CD4-positive, alpha-beta T cell (primary cell): ENCODE measurements around the gene DNMT1. TPM values are rescaled to one million over a fixed set of nuclear protein-coding genes. Genes with fewer than 3 reads are reported as not detected.

Source experiments
- ATAC-seq: fragments of 200-7000 bp; cut with Tn5 transposase; one replicate; pipeline ENCODE4 v1.10.0; 2022; ENCODE audit warnings: mild to moderate bottlenecking; ENCODE audit not compliant: poor library complexity
- CTCF ChIA-PET: fragments of 350-600 bp; sonication (Branson Sonifier 250); formaldehyde crosslinking; loops from one replicate; lab custom pipeline; 2021; ENCODE audit warnings: antibody characterized with exemption, inconsistent platforms; lab: Charles Lee
- POLR2A ChIA-PET: fragments of 350-600 bp; sonication (Branson Sonifier 250); formaldehyde crosslinking; loops from one replicate; lab custom pipeline; 2021; ENCODE audit warnings: antibody characterized with exemption, inconsistent platforms; lab: Charles Lee
- DNase-seq, 14 experiments: peaks; one replicate each; pipeline ENCODE4 v3.0.0-alpha.2; 2013 to 2020; ENCODE audit warnings: mixed read lengths in 2 of 14
- H3K27ac ChIP-seq, 2 donors: one replicate each; pipeline versions ENCODE4 v1.5.1 to v1.7.0; 2013; ENCODE audit warnings: low read length in 2 of 2, low read depth in 1 of 2, mild to moderate bottlenecking in 1 of 2
- H3K27me3 ChIP-seq, 2 experiments: 1 replicate in 1 of 2; 2 replicates in 1 of 2; pipeline versions ENCODE4 v1.6.1 to v1.7.0; 2013; ENCODE audit warnings: low read length in 2 of 2, control low read depth in 1 of 2, mild to moderate bottlenecking in 1 of 2, moderate library complexity in 1 of 2; ENCODE audit not compliant: insufficient read depth in 2 of 2, control insufficient read depth in 1 of 2
- H3K36me3 ChIP-seq: one replicate; pipeline ENCODE4 v1.6.1; 2013; ENCODE audit warnings: low read length, control low read depth; ENCODE audit not compliant: insufficient read depth
- H3K4me1 ChIP-seq: one replicate; pipeline ENCODE4 v1.6.1; 2013; ENCODE audit warnings: low read length, control low read depth; ENCODE audit not compliant: insufficient read depth
- H3K4me3 ChIP-seq: one replicate; pipeline ENCODE4 v1.5.1; 2013; ENCODE audit warnings: mild to moderate bottlenecking, low read length, moderate library complexity
- H3K9me3 ChIP-seq, 2 experiments: 1 replicate in 1 of 2; 2 replicates in 1 of 2; pipeline versions ENCODE4 v1.6.1 to v1.7.0; 2013; ENCODE audit warnings: low read length in 2 of 2, mild to moderate bottlenecking in 2 of 2, control low read depth in 1 of 2, moderate library complexity in 1 of 2; ENCODE audit not compliant: control insufficient read depth in 1 of 2, insufficient read depth in 1 of 2
- H3K27ac Mint-ChIP-seq: one replicate; pipeline ENCODE4 v1.8.0; 2020; ENCODE audit warnings: mixed read lengths
- H3K27me3 Mint-ChIP-seq: one replicate; pipeline ENCODE4 v1.8.0; 2021; ENCODE audit warnings: mixed read lengths
- H3K36me3 Mint-ChIP-seq: one replicate; pipeline ENCODE4 v1.8.0; 2021; ENCODE audit warnings: low read depth, mixed read lengths
- H3K4me1 Mint-ChIP-seq: one replicate; pipeline ENCODE4 v1.8.0; 2021; ENCODE audit warnings: low read depth, mixed read lengths
- H3K4me3 Mint-ChIP-seq: one replicate; pipeline ENCODE4 v1.8.0; 2020; ENCODE audit warnings: mild to moderate bottlenecking, mixed read lengths
- H3K9me3 Mint-ChIP-seq: one replicate; pipeline ENCODE4 v1.8.0; 2020; ENCODE audit warnings: mixed read lengths
- CTCF ChIP-seq: fragments of 200-600 bp; IDR thresholded peaks from one replicate; pipeline ENCODE4 v1.8.0; 2022; ENCODE audit warnings: antibody characterized with exemption, mild to moderate bottlenecking
- intact Hi-C, 2 experiments: fragments of 100-400 bp; cut with DNase I in 1 of 2; cut with micrococcal nuclease in 1 of 2; formaldehyde crosslinking; loops; one replicate each; pipeline versions ENCODE4 v1.15.1 to v1.9.0; 2023 to 2025; cut with DNase I, micrococcal nuclease
- total RNA-seq, 174 experiments: library from RNA in 2 of 174; stranded (reverse) in 2 of 174; gene quantifications; one replicate each; pipeline ENCODE4 v1.2.3 and lab custom pipeline; 2021 to 2026

DNMT1 gene
- total RNA-seq, 2 experiments from 2014 or later, result 159 to 160 TPM

- H3K36me3 ChIP-seq, result no peaks in the 10 kb centered on the region
- Mint-ChIP-seq H3K27me3 (no peaks in the 10 kb centered on the region), H3K36me3 (no peaks in the 10 kb centered on the region), H3K4me1 (no peaks in the 10 kb centered on the region), H3K27ac (no peak overlapping the region), H3K4me3 (no peak overlapping the region), H3K9me3 (peaks cover 4% of the 10 kb centered on the region)
- H3K4me3 ChIP-seq, result no peak overlapping the region
- ATAC-seq, result no peak
- no peak for DNase-seq
- no peak overlapping the region for H3K27ac ChIP-seq
- ChIA-PET CTCF (no interaction called here), POLR2A (interaction anchor here (1.4 kb wide), 1 partner anchor 12 kb away, joined by 4 read pairs; the partner anchor contains the start of gene DNMT1)
- intact Hi-C loops, result no loop called here
- no peak for TF ChIP-seq CTCF
- no peaks in the 10 kb centered on the region for H3K4me1 ChIP-seq
- no peaks in the 10 kb centered on the region for H3K27me3 ChIP-seq
- peaks cover 0 to 5% of the 10 kb centered on the region in 2 experiments for H3K9me3 ChIP-seq
Measured at GRCh38 chr19:10207026-10207425, 12.3 kb upstream of the DNMT1 start.

DNA sequence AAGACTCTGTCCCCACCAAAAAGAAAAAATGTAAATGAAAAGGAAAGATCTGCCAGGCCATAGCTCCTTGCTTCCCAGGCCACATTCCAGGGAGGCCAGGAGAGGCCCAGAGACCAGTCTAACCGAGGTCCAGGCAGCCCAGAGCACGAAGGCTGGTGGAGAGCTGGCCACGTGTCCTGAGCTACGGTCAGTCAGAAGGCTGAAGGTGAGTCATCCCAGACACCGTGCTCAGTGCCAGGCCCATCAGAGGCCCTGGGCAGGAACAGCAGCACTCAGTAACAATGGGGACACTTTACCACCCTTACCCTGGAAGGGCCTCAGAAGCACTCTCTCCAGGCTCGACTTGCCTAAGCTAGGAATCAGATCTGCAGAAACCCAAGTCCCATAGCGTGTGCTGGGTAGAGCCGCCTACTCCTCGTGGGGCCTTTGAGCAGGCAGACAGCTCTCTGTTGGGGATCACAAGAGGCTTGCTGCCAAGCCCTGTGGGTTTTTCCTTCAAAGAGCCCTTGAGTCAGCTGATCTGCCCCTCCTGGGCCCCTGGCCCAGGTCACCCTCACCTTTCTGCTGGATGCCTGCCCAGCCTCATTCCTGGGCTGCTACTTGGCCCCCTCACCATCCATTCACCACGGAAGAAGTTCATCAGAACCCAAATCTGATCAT lies 11.6 kb upstream of the DNMT1 start:
- ChIA-PET CTCF (no interaction called here), POLR2A (interaction anchor here (0.6 to 1.4 kb wide), 2 partner anchors 11 to 177 kb away, joined by 3 to 4 read pairs; partner anchors contain the start of gene DNMT1)
- H3K27me3 Mint-ChIP-seq, result no peaks in the 10 kb centered on the region
- intact Hi-C loops, result no loop called here
- H3K4me1 Mint-ChIP-seq, result no peaks in the 10 kb centered on the region
- H3K36me3 Mint-ChIP-seq, result no peaks in the 10 kb centered on the region
- no peak overlapping the region for H3K4me3 ChIP-seq
- no peaks in the 10 kb centered on the region for H3K36me3 ChIP-seq
- H3K9me3 Mint-ChIP-seq, result peaks cover 4% of the 10 kb centered on the region
- no peak overlapping the region for H3K27ac Mint-ChIP-seq
- no peak overlapping the region for H3K4me3 Mint-ChIP-seq
- no peak for ATAC-seq
- H3K9me3 ChIP-seq, result peaks cover 0 to 5% of the 10 kb centered on the region in 2 experiments
- no peak overlapping the region for H3K27ac ChIP-seq
- H3K4me1 ChIP-seq, result no peaks in the 10 kb centered on the region
- H3K27me3 ChIP-seq, result no peaks in the 10 kb centered on the region
- no peak for TF ChIP-seq CTCF
- DNase-seq, result no peak

- POLR2A ChIA-PET, result interaction anchor here (1.4 kb wide), 1 partner anchor 11 kb away, joined by 4 read pairs; the partner anchor contains the start of gene DNMT1
- CTCF ChIA-PET, result no interaction called here
- Histone ChIP-seq H3K27ac (no peak overlapping the region), H3K36me3 (no peaks in the 10 kb centered on the region), H3K27me3 (no peaks in the 10 kb centered on the region), H3K4me3 (no peak overlapping the region), H3K9me3 (peaks cover 0 to 5% of the 10 kb centered on the region in 2 experiments), H3K4me1 (no peaks in the 10 kb centered on the region)
- Mint-ChIP-seq H3K27me3 (no peaks in the 10 kb centered on the region), H3K36me3 (no peaks in the 10 kb centered on the region), H3K4me1 (no peaks in the 10 kb centered on the region), H3K4me3 (no peak overlapping the region), H3K9me3 (peaks cover 4% of the 10 kb centered on the region), H3K27ac (no peak overlapping the region)
- no peak for TF ChIP-seq CTCF
- DNase-seq (no peak), ATAC-seq (no peak)
- intact Hi-C loops, result no loop called here
Measured at GRCh38 chr19:10205636-10206035, 10.9 kb upstream of the DNMT1 start.
